DMS114 treated with DMSO at 0.1 percent for 48 hours (cell line): Measurements from ENCODE around the gene RTN4RL1.

ENCODE experiments used
- DNase-seq: peaks from one replicate; lab custom pipeline; 2025; ENCODE audit not compliant: unreplicated experiment; lab: John Stamatoyannopoulos, UW

RTN4RL1 gene

GRCh38 chr17:1928976-1929375 lies 96.2 kb downstream of the RTN4RL1 start:
- DNase-seq: no peak

- no peak for DNase-seq
Measured at GRCh38 chr17:1920948-1921351, 104.2 kb downstream of the RTN4RL1 start.

GRCh38 chr17:1919201-1919600 lies 105.9 kb downstream of the RTN4RL1 start:
- no peak for DNase-seq

- no peak for DNase-seq
Measured at GRCh38 chr17:1918346-1919162, 106.6 kb downstream of the RTN4RL1 start.

DNA sequence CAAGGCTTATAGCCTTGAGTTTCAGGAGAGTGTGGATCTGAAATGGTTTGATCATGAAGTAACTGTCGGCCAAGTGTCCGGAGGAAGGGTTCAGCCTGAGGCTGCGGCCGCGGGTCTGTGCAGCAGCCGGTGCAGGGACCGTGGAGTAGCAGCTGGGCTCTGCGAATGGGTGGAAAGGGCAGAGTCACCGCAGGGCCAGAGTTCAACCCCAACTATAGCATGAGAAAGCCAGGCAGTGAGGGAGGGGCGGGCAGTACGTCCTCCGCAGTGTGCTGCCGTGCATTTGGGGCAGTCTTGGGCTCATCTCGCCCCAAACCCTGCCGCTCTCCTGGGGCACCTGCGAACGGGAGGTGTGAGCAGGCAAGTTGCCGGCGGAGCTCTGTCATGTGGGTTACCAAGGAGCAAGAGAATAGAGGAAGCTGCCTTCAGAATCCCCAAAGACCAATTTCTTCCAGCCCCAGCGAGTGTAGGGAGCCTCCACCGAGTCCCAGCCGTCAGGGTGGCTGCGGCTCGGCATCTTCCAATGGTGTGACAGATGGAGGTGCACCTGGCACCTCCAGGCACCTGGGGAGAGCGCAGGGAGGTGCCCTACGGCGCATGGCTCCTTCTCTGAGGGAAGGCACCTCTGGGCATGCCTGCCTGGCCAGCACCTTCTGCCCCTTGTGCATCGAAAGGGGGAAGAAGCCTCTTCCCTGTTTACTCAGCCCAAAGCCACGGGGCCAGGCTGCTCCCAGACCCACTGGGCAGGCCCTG lies 108.0 kb downstream of the RTN4RL1 start:
- DNase-seq: no peak

DNA sequence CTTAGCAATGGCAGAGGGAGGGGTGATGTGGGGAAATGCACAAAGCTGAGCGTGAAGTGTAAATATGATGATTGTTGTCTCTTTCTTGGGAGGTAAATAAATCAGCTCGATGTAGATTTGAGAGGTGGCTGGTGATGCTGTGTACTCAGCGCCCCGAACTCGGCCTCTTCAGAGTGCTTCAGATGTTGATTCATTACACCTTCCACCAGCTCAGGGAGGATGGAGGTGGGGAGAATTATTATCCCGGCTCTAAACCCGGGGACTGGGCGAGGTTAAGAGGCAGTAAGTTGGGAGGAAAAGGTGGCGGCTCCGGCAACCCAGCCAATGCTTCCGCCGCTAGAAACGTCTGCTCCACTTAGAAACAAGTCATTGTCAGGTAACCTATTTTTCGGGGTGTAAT lies 108.8 kb downstream of the RTN4RL1 start:
- DNase-seq: no peak

- DNase-seq: no peak
Measured at GRCh38 chr17:1915889-1916288, 109.2 kb downstream of the RTN4RL1 start.

DNA sequence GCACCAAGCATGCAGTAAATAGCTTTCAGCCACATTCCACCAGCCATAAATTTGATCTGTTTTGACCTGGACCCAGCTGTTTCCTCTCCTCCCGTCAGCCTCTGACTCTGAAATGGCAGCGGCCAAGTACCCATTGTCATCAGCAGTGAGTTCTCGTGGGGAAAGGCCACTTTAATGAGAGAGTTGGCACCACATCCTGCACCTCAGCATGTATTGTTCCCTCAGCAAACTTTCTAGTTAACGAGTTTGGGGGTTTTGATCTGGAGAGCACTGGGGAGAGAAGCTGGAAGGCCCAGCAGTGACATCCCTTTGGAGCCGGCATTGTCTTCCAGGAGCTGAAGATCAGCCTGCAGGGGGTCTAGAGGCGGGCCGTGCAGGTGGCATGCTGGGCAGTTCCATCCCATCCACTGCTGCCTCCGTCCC lies 110.5 kb downstream of the RTN4RL1 start:
- DNase-seq: no peak

- DNase-seq: no peak
Measured at GRCh38 chr17:1913702-1914101, 111.4 kb downstream of the RTN4RL1 start.

- no peak for DNase-seq
Measured at GRCh38 chr17:1912146-1912545, 113.0 kb downstream of the RTN4RL1 start.

GRCh38 chr17:1909985-1910384 lies 115.1 kb downstream of the RTN4RL1 start:
- DNase-seq: no peak

GRCh38 chr17:1908699-1909309 lies 116.3 kb downstream of the RTN4RL1 start:
- DNase-seq: peak; percentile 75

DNA sequence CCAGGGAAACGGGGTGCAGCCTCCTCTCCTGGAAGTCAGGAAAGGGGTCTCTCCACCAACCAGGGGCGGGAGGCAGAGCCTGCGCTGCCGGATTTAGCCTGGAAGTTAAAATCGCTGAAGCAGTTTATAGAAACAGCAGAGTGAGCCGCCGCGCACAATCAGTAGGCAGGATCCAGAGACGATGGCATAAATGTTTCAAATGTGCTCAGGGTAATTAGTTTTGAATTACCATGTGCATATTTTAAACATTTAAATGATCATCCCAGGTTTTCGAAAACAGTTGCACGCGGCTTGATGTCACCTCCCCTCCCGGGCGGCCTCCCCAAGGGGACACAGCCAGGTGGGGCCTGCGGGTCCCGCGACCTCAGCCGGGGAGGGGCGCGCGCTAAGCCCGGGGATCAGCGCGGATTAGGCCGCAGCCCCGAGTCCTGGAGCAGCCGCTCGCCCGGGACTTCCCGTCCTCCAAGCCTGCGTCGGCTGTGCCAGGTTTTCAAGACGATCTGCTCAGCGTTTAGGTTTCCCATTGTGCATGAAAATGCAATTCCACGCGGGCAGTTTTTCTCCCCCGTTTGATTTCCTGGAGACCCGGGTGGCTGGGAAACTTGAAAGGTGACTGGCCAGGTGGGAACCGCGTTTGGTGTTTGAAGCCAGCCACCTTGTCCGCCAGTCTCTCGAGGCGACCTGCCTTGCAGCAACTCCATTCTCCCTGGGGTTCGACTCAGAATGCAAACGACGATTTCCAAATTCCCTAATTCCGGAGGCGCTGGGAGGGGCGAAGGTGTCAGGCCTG lies 117.0 kb downstream of the RTN4RL1 start:
- no peak for DNase-seq

DNA sequence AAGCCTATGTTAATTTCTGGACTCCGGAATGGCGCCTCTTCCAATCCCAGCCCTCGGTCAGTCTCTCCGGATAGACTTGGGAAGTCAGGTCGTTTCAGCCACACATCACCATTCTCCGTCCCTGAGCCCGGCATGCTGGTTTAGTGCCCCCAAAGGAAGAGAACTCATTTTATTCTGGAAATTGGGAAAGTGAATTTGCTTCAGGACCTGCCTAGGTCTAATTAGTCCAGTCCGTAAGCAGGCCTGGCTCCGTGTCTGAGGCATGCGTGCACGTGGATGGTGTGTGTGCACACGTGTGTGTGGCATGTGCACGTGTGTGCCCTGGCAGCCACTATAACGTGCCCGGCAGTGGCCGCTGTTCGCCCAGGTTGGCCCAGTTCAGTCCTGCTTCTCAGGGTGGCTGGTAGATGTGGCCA lies 117.9 kb downstream of the RTN4RL1 start:
- no peak for DNase-seq

DNA sequence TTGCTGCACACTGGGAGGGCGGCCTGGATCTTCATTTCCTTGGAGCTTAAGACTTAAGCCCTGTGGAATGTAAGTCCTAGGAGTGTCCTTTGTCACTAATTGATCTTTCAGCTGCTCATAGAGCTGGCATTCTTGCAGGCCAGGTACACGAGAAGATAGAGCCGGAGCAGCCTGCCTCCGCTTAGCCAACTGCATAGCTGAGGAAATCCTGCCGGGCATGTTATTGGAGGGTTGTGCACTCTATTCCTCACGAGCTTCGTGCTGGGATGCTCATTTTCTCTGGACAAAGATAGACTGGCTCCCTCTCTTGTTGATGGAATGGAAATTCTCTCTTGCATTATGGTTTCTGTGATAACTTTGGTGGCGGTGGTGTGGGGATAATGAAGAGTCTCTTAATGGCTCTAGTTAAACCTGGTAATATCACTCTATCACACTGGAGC lies 118.5 kb downstream of the RTN4RL1 start:
- DNase-seq: peak; percentile 12

GRCh38 chr17:1905190-1905913 lies 119.8 kb downstream of the RTN4RL1 start:
- DNase-seq: no peak

GRCh38 chr17:1904273-1905182 lies 120.6 kb downstream of the RTN4RL1 start:
- no peak for DNase-seq

DNA sequence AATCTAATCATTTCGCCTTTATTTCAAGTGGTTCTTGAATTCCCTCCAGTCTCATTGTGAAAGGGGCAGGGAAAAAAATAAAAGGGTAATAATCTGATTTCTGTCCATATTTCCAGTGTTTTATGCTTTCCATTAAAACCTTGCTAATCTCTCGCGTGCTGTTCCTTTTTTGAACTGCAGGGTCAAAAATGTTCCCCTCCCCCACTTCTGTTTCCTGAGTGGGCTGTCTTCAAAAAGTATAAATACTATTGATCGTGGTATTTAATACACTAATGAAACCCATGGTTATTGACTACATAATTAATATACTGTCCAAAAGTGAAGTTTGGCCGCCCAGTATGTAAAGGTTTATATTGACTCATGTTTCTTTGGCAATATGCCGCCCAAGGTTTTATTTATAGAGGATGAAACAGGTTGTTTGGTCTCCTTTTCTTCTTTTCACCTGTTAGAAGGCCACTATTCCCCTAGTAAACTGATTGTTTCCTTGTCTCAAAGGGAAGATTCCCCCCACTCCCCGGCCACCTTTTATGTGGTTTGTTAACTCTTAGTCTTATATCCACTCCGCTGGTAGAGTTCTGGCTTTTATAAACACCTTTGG lies 125.6 kb downstream of the RTN4RL1 start:
- DNase-seq: no peak

DNA sequence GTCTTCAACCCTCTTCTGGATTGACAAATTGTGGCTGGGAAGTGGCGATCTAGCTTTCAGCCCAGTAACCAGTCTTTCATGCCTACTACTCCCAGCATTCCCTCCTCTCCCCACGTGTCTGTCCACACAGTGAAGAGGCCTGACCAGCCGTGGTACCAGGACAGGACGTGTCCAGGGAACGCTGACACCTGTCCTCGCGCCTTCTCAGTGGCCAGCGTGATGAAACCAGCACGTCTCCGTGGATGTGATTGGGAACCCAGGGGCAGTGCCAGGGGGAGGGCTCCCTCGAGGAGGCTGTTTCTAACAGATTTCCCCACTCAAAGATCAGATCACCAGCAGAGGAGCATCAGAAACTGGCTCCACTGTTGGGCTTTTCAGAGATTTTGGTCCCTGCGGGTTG lies 126.3 kb downstream of the RTN4RL1 start:
- DNase-seq: no peak
